ENCODE results near the gene DYNC1H1.

DYNC1H1 gene

DNA sequence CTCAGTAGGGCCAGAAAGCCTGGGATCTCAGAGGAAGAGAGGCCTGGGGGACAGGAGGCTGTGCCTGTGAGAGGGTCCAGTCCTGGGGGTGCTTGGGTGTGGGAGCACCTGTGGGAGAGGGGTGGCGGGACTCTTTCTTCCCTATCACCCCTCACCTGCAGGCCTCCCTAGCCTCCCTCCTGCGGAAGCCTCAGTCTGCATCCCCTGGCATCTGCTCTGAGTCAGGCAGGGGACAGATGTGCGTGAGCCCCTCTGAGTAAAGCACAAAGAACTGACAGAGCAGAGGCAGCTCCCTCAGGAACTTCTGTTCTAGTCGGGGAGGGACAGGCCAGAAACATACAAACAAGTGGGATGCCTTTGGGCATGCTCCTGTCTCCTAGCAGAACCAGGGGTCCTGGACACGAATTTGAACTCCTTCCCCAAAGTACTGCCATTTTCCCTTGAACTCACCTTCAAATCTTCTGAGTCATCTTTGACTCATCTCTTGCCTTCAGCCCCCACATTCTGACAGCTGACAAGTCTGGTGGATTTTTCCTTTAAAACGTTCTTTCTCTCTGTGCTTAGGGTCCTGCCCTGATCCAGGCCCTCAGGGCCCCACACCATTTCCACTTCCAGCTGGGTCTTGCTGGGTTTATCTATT lies 131.0 kb downstream of the DYNC1H1 start:
- no peak for DNase-seq

DNA sequence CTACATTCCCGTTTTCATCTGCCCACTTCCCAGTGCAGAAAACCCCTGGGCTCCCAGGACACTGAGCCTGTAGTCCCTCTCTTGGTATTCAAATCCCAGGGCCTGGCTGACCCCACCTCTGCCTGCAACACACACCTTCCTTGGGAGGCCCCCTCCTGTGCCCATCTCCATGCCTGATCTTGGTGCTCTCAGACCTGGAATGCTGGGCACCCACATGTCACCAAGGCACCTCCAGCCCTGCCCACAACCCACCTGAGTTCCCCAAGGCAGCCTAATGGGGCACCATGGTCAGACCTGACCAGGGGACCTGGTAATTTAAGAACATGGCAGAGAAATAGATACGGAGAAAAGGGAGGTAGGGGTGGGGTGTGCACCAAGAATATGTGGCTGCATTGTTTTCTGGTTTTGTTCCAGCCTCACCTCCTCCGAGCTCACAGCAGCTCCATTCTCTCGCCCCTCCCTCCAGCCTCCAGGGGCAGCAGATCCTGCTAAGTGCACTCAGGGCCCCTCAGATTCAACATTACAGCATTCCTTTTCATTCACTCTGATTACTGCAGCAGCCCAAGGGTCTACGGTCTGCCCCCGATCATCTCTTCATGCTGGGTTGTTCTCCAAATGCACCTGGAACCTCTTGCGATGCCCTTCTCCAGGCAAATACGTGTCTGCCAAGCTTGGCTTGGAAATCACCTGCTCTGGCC lies 131.6 kb downstream of the DYNC1H1 start:
- no peak for DNase-seq

DNA sequence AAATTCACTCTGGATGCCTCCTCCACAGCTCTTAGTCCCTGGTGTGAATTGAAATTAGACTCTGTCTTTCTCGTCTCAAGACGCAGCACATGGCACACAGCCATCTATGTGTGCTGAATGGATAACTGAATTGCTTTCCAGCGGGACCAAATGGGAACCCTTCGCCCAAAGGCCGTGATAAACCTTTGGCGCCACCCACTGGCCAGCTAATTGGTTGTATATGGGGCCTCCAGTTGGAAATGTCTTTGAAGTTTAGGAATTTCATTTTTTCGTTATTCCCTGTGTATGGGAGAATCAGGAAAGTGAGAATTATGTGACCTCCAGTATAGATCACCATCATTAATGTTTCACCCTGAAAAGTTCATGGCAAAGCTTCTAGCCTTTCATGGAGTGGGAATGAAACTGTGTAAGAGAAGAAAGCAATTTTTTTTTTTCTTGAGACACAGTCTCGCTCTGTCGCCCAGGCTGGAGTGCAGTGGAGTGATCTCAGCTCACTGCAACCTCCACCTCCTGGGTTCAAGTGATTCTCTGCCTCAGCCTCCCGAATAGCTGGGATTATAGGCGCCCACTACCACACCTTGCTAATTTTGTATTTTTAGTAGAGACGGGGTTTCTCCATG lies 132.3 kb downstream of the DYNC1H1 start:
- peak; percentile 42 for DNase-seq

DNA sequence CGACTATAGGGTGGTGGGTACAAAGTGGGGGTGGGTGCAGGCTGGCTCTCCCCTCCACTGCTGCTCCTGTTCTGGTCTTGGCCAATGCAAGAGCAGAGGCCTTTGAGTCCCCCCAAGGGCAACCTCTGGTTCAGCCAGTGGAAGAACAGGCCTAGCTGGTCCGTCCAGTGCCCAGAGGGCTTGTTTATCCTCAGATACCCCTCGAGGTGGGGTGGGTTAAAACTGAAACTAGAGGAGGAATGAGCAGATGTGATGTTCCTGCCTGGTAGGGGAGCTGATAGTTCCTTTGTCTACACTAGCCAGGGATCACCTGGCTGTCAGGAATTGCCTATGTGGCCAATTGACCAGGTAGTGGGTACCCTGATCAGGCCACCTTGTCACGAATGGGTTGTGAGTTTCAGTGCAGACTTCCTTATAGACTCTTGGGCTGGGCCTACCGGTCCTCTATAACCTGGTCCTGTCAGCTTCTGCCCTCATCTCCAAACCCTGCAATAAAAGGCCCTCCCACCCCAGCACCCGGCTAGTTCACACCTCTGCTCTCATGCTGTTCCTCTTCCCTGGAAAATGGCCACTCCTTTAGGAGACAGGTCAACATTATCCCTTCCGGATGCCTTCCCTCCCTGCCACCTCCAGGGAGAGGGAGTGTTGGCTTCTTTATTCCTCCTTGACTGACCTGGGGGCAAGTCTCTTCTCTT lies 133.2 kb downstream of the DYNC1H1 start:
- no peak for DNase-seq

DNA sequence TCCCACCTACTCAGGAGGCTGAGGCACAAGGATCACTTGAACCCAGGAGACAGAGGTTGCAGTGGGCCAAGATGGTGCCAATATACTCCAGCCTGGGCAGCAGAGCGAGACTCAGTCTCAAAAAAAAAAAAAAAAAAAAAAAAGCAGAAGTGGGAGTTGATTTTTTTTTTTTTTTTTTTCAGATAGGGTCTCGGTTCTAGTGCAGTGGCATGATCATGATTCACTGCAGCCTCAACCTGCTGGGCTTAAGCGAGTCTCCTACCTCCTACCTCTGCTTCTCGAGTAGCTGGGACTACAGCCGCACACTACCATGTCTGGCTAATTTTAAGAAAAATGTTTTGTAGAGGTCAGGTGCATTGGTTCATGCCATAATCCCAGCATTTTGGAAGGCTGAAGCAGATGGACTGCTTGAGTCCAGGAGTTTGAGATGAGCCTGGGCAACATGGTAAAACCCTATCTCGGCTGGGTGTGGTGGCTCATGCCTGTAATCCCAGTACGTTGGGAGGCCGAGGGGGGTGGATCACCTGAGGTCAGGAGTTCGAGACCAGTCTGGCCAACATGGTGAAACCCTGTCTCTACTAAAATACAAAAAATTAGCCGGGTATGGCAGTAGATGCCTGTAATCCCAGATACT lies 138.8 kb downstream of the DYNC1H1 start:
- no peak for DNase-seq

DNA sequence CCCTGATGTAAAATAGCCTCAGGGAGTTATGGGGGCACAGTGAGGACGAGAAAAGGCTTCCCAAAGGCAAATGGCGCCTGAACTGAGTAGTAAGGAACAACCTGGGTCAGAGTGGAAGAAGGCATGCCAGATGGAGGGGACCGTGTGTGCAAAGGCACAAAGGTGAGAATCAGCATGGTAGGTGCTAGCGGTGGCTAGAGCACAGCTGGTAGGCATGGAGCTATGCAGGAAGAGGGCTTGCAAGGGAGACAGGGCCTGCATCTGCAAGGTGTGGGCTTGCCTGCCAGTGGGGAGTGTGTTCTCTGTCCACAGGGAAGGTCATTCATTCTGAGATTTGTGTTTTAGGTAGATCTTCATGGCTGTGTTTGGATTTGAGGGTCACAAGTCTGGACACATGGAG lies 141.0 kb downstream of the DYNC1H1 start:
- DNase-seq = no peak
